IPS-20b (cell line): ENCODE measurements around the gene RANBP1.
A peak's percentile ranks its signal among the peaks of the same experiment; 100 is the strongest.

Experiments
- H3K27ac ChIP-seq: one replicate; pipeline ENCODE4 v1.5.1; 2013; ENCODE audit warnings: low read length
- H3K27me3 ChIP-seq: 2 replicates; pipeline ENCODE4 v1.6.1; 2013; ENCODE audit warnings: mild to moderate bottlenecking, low read length, inconsistent platforms; ENCODE audit not compliant: insufficient read depth
- H3K36me3 ChIP-seq: 2 replicates; pipeline ENCODE4 v1.6.1; 2013; ENCODE audit warnings: low read depth, mild to moderate bottlenecking, inconsistent platforms, low read length, moderate library complexity; ENCODE audit not compliant: insufficient read depth
- H3K4me1 ChIP-seq: 2 replicates; pipeline ENCODE4 v1.6.1; 2013; ENCODE audit warnings: mild to moderate bottlenecking, control low read depth, inconsistent platforms, low read length, moderate library complexity; ENCODE audit not compliant: insufficient read depth
- H3K4me3 ChIP-seq: 2 replicates; pipeline ENCODE4 v1.5.1; 2013; ENCODE audit warnings: mild to moderate bottlenecking, low read length, inconsistent platforms
- H3K9ac ChIP-seq: 2 replicates; pipeline ENCODE4 v1.6.1; 2013; ENCODE audit warnings: low read depth, mild to moderate bottlenecking, inconsistent platforms, low read length, moderate library complexity
- H3K9me3 ChIP-seq: 2 replicates; pipeline ENCODE4 v1.6.1; 2013; ENCODE audit warnings: mild to moderate bottlenecking, low read depth, low read length, inconsistent platforms; ENCODE audit not compliant: insufficient read depth

The RANBP1 gene

DNA sequence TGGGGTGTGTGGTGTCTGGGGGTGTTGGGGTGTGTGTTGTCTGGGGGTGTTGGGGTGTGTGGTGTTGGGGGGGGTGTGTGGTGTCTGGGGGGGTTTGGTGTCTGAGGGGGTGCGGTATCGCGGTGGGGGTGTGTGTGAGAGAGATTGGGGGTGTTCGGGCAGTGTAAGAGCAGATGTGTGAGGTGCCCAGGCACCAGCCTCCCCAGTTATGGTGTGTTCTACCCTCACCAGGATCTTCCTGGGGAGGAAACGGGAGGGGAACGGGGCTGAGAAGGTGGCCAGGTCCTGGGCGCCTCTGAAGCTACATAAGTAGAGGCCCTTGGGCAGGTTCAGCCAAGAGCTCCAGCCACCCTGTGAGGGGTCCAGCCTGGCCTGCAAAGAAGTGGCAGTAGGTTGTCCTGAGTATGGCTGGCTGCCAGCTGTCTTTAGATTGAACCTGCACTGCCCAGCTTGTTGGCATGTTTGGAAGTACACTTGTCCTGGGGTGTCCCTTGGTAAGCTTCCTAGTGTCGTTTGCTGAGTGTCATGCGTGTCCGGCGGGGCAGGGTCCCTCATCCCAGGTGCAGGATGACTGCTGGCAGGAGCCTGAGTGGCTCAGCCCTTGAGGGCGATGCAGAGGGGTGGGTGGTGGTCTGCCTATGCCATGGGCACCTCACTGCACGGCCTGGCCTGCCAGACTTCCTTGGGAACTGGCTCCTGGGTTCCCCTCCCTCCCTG, 7.6 kb downstream of the RANBP1 start:
- Histone ChIP-seq H3K4me3 (no peak overlapping the region), H3K9me3 (no peaks in the 10 kb centered on the region), H3K27ac (no peak overlapping the region), H3K27me3 (no peaks in the 10 kb centered on the region), H3K9ac (no peak overlapping the region), H3K36me3 (peaks cover 97% of the 10 kb centered on the region), H3K4me1 (peaks cover 7% of the 10 kb centered on the region; the same call in 1 of the 2 replicates)

DNA sequence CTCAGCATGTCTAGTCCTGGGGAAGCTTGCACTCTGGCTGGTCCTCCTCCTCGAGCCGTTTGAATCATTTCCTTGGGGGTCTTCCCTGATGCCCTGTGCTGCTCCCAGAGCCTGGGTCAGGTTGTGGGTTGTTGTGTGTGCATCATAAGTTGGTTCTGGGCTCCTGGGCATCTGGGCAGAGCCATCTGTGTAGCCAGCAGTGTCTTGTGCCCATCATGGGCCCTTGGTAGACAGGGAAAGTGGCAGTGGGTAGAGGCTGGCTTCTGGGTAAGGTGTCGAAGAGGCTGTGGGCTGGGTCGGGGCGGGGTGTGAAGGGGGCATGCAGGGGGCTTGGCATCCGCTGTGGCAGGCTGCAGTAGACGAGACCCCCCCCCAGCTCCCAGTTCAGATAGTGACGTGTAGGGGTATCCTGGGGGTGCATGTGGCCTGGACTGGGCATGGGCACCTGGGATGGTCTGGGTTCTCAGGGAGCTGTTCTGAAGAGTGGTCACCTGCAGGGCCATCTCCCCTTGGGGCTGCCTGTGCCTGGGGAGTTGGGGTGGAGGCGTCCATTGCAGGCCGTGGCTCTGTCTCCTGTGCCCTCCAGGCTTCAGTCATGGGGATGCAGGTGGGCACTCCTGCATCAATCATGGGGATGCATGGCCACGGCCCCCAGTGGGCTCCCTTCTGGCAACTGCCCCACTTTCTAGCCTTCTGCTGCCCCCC, 8.3 kb downstream of the RANBP1 start:
- H3K36me3 ChIP-seq: peaks cover 89% of the 10 kb centered on the region
- H3K9ac ChIP-seq: no peak overlapping the region
- H3K27me3 ChIP-seq: no peaks in the 10 kb centered on the region
- no peak overlapping the region for H3K27ac ChIP-seq
- H3K4me3 ChIP-seq: no peak overlapping the region
- no peaks in the 10 kb centered on the region for H3K9me3 ChIP-seq
- H3K4me1 ChIP-seq: no peaks in the 10 kb centered on the region; the same call in 1 of the 2 replicates

DNA sequence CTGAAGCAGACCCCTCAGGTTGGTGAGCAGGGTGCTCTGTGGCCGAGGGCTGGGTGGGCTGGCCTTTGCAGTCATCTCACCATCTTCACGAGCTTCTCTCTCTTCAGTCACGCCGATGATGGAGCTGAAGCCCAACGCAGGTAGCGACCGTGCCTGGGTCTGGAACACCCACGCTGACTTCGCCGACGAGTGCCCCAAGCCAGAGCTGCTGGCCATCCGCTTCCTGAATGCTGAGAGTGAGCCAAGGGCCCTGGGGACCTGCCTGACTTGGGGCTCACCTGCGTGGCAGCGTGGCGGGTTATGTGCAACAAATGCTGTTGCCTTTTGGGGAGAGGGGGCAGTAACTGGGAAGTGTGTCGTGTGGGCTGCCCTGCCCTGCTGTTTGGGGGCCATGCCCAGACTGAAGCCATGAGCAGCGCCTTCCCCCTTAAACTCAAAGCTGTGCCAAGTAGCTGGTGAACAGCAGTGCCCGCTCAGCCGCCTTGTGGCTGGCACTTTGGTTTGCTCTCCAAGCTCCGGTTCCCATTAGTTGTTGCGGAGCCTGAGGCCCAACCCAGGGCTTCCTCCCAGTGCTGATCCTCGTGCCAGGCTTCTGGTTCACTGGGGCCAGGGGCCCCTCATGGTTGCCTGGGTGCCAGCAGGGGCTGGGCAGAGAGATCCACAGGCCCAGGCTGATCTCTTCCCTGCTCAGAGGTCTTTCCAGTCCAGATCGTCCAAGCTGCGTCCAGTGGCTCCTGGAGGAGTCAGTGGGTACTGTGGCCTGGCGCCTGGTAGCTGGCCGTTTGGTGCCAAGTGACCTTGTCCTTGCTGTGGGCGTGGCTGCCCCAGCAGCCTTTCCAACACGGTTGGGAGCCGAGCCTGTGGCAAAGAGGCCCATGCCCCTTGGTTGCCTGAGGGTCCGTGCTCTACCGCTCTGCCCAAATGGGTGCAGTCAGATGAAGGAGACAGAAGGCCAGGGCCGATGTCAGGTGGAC, 9.6 kb downstream of the RANBP1 start:
- H3K36me3 ChIP-seq: peaks cover 77% of the 10 kb centered on the region
- no peaks in the 10 kb centered on the region for H3K27me3 ChIP-seq
- H3K9me3 ChIP-seq: no peaks in the 10 kb centered on the region
- no peaks in the 10 kb centered on the region for H3K4me1 ChIP-seq
- H3K4me3 ChIP-seq: no peak overlapping the region
- H3K9ac ChIP-seq: no peak overlapping the region
- no peak overlapping the region for H3K27ac ChIP-seq

DNA sequence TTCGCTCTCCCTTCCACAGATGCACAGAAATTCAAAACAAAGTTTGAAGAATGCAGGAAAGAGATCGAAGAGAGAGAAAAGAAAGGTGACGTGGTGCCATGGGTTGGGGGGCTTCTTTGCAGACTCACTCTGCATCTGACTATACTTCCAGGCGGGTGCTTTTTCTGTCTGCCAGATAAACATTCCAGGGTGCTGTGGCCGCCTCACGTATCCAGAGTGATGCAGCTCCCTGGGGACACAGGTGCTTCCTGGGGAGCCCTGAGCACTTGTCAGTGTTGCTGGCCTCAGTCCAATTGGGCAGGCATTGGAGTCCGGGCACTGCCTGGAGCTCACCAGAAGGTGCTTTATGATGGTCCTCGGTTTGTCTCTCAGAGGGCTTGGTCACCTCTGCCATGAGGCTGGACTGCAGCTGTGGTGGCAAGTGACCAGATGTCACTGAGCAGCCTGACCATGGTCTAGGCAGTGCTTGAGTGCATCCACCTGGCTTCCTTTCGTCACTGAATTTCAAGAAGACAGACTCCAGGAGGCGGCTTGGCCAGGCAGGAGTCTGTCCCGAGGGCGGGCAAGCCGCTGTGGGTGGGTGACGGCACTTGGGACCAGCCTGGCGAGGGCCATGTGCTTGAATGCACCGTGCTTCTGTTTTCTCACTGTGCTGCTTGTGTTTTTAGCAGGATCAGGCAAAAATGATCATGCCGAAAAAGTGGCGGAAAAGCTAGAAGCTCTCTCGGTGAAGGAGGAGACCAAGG, 10.6 kb downstream of the RANBP1 start:
- no peak overlapping the region for H3K27ac ChIP-seq
- no peaks in the 10 kb centered on the region for H3K9me3 ChIP-seq
- no peak overlapping the region for H3K9ac ChIP-seq
- peaks cover 67% of the 10 kb centered on the region for H3K36me3 ChIP-seq
- no peak overlapping the region for H3K4me3 ChIP-seq
- no peaks in the 10 kb centered on the region for H3K27me3 ChIP-seq
- H3K4me1 ChIP-seq: no peaks in the 10 kb centered on the region

DNA sequence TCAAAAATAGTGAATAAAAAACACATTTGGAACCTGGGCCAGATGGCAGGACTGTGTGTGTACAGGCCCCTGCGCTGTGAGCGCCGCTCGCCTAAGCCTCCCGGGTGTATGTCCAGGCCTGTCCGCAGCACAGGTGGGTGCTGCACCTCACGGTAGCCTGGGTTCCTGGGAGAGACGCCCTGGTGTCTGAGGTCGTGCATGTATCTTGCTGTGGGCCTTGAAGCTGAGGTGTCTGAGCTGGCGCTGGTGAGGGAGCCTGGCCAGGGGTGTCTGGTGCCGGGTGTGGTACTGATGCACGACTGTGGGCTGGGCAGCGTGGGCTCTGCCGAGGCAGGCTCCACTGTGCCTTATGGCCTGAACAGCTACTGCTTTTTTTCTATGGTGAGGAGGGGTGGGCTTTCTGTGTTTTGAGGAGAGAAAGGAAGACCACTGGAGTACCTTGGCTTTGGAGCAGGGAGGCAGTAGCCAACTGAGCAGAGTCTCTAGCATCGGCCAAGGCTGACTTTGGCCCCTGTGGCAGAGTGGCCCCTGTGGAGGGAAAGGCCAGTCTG, 11.5 kb downstream of the RANBP1 start:
- H3K27ac ChIP-seq: no peak overlapping the region
- H3K9ac ChIP-seq: no peak overlapping the region

DNA sequence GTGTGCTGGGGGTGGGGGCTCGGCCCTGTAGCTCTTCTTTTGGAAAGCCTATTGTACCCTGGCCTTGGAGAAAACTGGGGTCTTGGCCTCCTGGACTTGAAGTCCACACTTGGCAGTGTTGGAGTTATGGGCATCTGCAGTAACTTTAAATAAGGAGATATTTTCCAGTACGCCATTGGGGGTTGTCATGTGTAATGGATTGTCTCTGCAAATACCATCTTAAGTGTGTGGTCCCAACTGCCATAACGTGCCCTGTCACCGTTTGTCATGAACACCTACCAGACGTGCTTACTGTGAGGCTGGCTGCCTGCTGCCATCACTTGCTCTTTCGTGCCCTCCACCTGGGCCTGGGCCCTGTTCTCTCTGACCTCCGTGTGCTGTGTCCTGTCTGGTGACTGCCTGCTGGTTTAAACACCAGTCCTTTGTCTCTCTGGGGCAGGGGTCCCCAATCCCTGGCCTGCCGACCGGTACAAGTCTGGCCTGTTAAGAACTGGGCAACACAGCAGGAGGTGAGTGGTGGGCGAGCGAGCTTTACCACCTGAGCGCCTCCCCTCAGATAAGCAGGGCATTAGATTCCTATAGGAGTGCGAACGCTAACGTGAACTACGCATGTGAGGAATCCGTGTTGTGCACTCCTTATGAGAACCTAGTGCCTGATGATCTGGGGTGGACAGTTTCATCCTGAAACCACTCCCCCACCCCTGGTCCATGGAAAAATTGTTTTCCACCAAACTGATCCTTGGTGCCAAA, 12.1 kb downstream of the RANBP1 start:
- Histone ChIP-seq H3K27me3 (no peaks in the 10 kb centered on the region; the same call in 1 of the 2 replicates), H3K4me1 (no peaks in the 10 kb centered on the region), H3K4me3 (no peak overlapping the region), H3K9me3 (no peaks in the 10 kb centered on the region), H3K27ac (no peak overlapping the region), H3K36me3 (peaks cover 53% of the 10 kb centered on the region), H3K9ac (no peak overlapping the region)

More for the DNA sequence above, 11.5 kb downstream of the RANBP1 start:
- no peaks in the 10 kb centered on the region; the same call in 1 of the 2 replicates for H3K27me3 ChIP-seq
- no peak overlapping the region for H3K4me3 ChIP-seq
- no peaks in the 10 kb centered on the region for H3K9me3 ChIP-seq
- no peaks in the 10 kb centered on the region for H3K4me1 ChIP-seq
- peaks cover 58% of the 10 kb centered on the region for H3K36me3 ChIP-seq

DNA sequence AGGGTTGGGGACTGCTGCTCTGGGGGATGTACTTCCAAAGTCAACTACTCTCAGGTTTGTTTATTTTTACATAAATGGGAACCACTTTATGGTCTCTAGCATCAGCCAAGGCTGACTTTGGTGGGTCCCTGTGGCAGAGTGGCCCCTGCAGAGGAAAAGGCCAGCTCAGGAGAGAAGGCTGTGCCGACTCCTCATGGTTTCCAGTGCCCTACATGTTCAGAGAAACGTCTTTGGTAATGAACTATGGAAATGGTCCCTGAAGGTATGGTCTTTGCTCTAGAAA, 12.7 kb downstream of the RANBP1 start:
- H3K9ac ChIP-seq: no peak overlapping the region
- H3K27me3 ChIP-seq: no peaks in the 10 kb centered on the region; the same call in 1 of the 2 replicates
- no peak overlapping the region for H3K4me3 ChIP-seq
- no peaks in the 10 kb centered on the region for H3K9me3 ChIP-seq
- H3K4me1 ChIP-seq: no peaks in the 10 kb centered on the region
- H3K36me3 ChIP-seq: peaks cover 49% of the 10 kb centered on the region
- no peak overlapping the region for H3K27ac ChIP-seq

DNA sequence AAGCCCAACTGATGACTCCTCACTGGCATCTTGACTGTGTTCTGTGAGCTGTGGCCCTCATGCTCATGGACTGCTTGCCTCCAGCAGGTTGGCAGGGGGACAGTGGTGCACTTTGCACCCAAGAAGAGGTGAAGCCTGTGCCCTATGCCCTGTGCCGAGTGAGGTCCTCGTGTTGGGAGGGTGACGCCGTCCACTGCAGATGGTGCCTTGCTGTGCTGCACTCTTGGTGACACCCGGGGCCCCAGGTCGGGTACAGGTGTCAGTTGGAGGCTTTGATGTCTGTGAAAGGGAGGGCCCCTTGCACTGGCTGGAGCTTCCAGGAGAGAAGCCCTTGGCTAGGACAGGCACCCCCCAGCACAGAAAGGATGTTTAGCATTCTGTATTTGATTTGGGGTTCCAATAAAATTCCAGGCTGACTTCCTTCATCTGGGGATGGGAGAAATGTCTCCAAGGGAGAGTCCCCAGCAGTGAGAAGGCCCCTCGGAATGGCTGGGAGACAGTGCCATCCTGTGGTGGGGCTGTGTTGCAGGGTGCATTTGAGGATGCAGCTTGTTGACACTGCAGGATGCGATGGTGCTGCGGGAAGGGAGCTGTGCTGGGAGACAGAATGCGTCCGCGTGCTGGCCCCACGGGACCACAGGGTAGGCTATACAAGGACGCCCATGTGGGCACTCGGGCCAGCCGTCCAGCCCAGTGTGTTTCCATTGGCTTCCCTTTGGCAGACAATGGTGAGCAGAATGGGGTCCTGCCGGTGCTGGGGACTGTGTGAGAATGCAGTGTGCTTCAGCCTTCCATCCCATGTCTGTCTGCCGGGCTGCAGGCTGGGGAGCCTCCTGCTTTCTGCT, 13.2 kb downstream of the RANBP1 start:
- Histone ChIP-seq H3K27me3 (no peaks in the 10 kb centered on the region; the same call in 1 of the 2 replicates), H3K9me3 (no peaks in the 10 kb centered on the region), H3K4me1 (no peaks in the 10 kb centered on the region), H3K4me3 (no peak overlapping the region), H3K9ac (no peak overlapping the region), H3K36me3 (peaks cover 44% of the 10 kb centered on the region), H3K27ac (no peak overlapping the region)

DNA sequence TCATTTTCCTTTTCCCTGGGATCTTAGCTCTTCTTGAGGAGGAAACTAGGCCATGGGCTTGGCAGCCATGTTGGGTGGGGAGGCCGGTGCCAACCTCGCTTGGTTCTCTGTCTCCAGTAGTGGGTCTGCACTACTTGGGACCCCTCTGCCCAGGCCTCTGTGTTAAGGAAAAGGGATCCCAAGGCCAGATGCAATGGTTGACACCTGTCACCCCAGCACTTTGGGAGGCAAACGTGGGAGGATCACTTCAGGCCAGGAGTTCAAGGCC, 13.8 kb downstream of the RANBP1 start:
- Histone ChIP-seq H3K9me3 (no peaks in the 10 kb centered on the region), H3K36me3 (peaks cover 38% of the 10 kb centered on the region), H3K9ac (no peak overlapping the region), H3K27me3 (no peaks in the 10 kb centered on the region; the same call in 1 of the 2 replicates), H3K4me3 (no peak overlapping the region), H3K4me1 (no peaks in the 10 kb centered on the region), H3K27ac (no peak overlapping the region)

DNA sequence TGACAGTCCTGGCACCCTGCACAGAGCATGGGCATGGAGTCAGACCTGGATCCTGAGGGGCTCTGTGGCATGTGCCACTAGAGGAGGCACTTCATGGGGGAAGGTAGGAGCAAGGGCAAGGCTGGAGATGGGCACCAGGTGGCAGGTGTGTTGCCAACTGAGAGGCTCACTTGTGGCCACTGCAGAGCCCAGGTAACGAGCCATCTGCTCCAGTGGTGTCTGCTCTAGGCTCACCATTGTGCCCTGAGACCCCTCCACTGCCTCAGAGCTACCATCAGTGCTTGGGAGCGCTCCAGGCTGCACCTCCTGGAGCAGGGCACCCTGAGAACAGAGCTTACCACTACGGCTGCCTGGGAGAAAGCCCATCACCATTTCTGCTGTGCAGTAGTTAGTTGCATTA, 14.4 kb downstream of the RANBP1 start:
- Histone ChIP-seq H3K9ac (no peak overlapping the region), H3K9me3 (no peaks in the 10 kb centered on the region), H3K4me3 (peak overlapping the region; percentile 66; the same call in 1 of the 2 replicates), H3K27ac (no peak overlapping the region), H3K27me3 (no peaks in the 10 kb centered on the region; the same call in 1 of the 2 replicates), H3K4me1 (no peaks in the 10 kb centered on the region), H3K36me3 (peaks cover 32% of the 10 kb centered on the region)
